Gastroesophageal sphincter (tissue), 3 donors: ENCODE data around the gene RNF34.

Source experiments
- CTCF ChIP-seq, 4 experiments: fragments of 200-600 bp in 2 of 4; fragments of 450-650 bp in 2 of 4; sonication (generic) in 1 of 4; IDR thresholded peaks; one replicate each; pipeline ENCODE4 v1.5.1; 2017 to 2019; ENCODE audit warnings: antibody characterized with exemption in 4 of 4, mild to moderate bottlenecking in 2 of 4, moderate library complexity in 2 of 4
- EP300 ChIP-seq: sonication (generic); formaldehyde crosslinking; IDR thresholded peaks from one replicate; pipeline ENCODE4 v1.6.1; 2017; ENCODE audit warnings: antibody characterized with exemption, mild to moderate bottlenecking
- POLR2AphosphoS5 ChIP-seq: sonication (generic); formaldehyde crosslinking; IDR thresholded peaks from one replicate; pipeline ENCODE4 v1.6.1; 2017; ENCODE audit warnings: antibody characterized with exemption

DNA sequence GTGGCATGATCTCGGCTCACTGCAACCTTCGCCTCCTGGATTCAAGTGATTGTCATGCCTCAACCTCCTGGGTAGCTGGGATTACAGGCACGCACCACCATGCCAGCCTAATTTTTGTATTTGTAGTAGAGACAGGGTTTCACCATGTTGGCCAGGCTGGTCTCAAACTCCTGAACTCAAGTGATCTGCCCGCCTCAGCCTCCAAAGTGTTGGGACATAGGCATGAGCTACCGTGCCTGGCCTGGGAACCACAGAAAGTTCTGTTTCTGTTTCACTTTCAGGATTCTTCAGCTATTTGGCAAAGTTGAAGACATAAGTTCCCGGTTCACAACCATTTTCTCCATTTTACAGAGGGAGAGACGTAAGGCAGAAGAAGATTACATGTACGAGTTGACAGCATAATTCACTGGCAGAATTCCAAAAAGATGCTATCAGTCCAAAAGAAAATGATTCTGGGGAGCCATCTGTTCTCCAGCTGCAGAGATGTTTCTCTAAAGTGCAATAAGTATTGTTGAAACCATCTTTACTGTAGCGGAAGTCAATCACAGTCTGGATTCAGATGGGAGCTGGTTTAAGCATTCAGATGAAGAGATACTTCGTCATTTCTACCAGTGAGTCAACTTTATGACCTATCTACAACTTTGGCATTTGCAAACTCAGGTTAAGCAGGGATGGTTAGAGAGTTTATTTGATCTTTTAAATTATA, 8.1 kb upstream of the RNF34 start:
- TF ChIP-seq CTCF (IDR thresholded peaks at IDR 0.05) (no peak), EP300 (no peak), POLR2AphosphoS5 (no peak)
